Stimulated activated CD4-positive, alpha-beta T cell treated with anti-CD3 and anti-CD28 coated beads, Interleukin-2, amount 100 ng/mL, for 24 hours (primary cell): Measurements from ENCODE around the gene MYBPC2.
"Not testable (repeated sequence)": the region's sequence is repeated elsewhere in the genome, so short reads cannot be mapped to it uniquely, and the experiment has no call there.

Experiments
- DNase-seq, 2 donors: peaks; one replicate each; pipeline ENCODE4 v3.0.0-alpha.2; 2020

MYBPC2 gene

DNA sequence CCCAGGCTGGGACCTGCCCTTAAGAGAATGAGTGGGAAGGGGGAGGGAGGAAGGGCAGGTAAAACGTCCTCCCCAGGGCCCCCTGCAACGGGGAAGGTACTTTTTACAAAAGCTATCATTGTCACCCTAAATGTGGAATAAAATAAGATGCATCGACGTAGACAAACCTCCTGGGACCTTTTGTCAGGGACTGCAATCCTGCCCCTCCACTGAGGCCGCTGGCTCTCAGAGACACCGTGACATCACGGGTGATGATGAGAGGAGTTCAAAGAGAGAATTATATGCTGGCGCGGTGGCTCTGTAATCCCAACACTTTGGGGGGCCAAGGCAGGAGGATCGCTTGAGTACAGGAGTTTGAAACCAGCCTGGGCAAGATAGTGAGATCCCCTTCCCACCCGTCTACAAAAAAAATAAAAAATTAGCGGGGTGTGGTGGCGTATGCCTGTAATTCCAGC lies 1.8 kb upstream of the MYBPC2 start:
- no peak for DNase-seq

DNA sequence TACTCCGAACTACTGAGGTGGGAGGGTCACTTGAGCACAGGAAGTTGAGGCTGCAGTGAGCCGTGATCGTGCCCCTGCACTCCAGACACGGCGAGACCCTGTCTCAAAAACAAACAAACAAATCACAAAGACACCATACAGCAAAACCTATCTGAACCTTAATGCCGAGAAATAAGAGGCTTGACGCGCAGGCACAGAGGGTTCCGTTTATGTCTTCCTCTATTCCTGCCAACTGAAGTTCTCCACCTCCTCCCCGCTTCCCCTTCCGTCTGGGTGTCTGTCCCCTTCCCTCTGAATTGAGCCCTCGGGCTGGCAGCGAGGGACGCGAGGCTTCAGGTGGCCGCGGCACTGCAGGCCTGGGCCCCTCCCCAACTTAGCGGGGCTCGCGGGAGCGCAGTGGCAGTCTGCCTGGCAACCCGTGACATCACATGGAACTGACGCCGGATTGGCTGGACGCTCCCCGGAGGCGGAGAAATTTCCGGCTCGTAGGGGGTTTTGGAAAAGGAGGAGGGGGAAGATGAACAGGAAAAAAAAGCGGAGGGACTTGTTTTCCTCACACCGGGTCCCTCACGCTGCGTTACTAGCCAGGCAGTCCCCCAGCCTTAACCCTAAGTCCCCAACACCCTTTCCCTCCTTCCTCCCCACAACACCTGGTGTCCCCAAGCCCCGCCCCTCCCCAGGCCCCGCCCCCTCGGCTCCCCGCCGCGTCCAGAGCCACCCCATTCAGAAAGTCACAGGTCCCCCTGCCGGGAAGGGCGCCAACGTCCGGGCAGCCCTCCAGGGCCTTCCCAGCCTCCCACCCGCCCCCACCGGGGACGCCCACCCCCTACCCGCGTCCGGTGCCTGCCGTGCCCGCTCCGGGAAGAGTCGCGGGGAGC lies 1.1 kb upstream of the MYBPC2 start:
- peak; percentile 88 for DNase-seq

DNA sequence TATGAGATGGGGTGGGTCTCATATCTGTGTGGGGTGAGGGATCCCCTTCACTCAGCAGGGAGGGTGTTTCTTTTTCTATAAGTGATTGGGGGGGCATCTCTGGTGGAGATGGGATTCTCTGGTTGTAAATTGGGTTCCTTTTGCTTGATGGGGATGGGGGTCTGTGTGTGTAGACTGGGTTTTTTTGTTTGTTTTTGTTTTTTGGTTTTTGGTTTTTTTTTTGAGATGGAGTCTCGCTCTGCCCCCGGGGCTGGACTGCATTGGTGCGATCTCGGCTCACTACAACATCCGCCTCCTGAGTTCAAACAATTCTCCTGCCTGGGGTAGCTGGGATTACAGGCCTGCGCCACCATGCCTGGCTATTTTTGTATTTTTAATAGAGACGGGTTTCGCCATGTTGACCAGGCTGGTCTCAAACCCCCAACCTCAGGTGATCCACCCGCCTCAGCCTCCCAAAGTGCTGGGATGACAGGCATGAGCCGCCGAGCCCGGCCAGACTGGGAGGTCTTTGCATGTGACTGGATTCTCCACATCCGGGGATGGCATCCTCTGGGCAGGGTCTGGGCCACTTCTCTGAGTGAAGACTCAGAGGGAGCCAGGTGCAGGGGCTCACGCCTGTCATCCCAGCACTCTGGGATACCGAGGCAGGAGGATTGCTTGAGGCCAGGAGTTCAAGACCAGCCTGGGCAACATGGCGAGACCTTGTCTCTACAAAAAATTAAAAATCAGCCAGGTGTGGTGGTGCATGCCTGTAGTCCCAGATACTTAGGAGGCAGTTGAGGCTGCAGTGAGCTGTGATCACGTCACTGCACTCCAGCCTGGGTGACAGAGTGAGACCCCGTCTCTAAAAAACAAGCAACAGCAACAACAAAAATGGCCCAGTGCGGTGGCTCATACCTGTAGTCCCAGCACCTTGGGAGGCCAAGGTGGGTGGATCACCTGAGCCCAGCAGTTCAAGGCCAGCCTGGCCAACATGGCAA lies 799 bp downstream of the MYBPC2 start:
- DNase-seq = no peak

DNA sequence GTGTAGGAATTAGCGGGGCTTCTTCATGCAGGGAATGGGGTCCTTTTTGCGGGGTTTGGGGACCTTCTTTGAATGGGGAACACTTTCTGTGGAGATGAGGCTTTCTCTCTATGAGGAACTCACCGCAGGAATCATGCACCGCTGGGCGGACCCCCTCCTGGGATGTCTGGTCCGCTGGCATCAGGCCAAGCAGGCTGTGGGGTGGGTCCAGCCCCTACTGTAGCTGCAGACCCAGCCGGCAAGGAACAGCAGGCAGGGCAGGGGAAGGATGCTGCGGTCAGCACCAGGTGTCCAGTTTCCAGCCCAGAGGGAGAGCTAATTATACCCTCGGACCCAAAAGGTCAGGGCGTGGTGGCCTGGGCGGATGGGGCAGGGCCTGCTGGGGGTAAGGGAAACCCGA lies 1.8 kb downstream of the MYBPC2 start:
- DNase-seq = no peak

DNA sequence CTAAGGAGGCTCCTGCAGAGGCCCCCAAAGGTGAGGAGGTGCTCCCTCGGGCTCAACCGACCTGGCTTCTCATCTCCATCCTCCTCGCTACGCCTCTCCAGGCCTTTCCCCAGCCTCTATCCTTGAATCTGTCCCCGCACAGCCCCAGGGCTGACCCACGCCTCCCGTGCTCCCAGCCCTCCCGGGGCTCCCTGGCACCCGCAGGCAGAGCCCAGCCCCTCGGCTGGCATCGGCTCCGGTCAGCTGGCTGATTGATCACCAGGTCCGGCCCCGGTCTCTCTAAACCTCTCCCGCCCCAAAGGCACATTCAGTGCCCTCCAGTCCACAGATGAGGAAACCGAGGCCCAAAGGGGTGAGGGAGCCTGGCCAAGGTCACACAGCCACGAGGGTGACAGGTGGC lies 2.5 kb downstream of the MYBPC2 start:
- DNase-seq = no peak

DNA sequence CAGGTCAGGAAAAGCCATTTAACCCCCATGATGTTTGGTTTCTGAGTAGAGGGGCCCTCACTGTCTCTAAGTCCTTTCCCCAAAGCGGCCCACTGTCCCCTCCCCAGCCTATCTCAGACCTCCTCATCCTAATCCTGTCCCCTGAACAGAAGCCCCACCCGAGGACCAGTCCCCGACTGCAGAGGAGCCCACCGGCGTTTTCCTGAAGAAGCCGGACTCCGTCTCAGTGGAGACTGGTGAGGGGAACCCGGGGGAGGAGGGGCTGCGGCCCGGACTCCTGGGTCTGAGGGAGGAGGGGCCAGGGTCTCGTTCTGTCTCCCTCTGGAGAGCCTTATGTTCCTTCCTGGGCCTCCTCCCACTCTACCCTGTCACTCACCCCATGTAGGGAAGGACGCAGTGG lies 2.9 kb downstream of the MYBPC2 start:
- no peak for DNase-seq

DNA sequence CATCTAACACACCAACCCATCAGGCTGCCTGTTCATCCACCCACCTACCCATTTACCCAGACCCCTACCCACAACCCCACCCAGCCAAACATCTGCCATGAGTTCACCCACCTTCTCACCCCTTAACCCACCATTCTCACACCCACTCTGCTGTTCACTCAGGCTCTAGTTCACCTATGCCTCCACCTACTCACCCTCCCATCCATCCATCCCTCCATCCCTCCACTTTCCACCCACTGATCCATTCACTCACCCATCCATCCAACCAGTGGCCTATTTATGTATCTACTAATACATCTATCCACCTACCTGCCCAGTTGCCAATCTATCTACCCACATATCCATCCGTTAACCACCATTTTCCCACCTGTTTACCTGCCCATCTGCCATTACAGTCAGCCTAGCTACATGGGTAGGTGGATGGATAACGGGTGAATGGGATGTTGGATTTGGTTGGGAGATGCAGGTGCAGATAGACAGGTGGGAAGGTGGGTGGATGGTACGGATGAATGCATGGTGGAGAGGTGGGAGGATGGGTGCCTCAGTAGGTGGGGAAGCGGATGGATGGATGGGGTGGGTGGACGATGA lies 5.3 kb downstream of the MYBPC2 start:
- DNase-seq = no peak

DNA sequence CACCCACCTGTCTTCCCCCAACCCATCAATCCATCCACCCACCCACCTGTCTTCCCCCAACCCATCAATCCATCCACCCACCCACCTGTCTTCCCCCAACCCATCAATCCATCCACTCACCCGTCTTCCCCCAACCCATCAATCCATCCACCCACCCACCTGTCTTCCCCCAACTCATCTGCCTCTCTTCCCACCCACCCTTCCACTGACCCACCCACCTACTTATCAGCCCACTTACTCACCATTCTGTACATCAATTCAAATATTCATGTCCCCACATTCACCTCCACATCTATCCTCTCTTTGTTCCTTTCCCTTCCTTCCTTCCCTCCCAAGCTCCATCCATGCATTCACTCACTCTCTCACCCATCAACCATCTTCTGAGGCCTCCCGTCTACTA lies 6.4 kb downstream of the MYBPC2 start:
- not testable (repeated sequence) for DNase-seq

DNA sequence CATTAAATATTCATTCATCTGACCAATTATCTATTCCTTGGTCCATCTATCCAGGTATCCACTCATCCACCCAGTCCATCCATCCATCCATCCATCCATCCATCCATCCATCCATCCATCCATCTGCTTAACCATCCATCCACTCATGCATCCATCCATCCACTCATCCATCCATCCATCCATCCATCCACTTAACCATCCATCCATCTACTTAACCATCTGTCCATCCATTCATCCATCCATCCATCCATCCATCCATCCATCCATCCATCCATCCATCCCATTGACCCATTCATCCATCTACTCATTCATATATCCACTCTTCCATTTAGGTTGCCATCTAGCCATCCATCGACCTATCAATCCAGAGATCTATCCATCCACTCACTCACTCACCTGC lies 11.4 kb downstream of the MYBPC2 start:
- DNase-seq = no peak

DNA sequence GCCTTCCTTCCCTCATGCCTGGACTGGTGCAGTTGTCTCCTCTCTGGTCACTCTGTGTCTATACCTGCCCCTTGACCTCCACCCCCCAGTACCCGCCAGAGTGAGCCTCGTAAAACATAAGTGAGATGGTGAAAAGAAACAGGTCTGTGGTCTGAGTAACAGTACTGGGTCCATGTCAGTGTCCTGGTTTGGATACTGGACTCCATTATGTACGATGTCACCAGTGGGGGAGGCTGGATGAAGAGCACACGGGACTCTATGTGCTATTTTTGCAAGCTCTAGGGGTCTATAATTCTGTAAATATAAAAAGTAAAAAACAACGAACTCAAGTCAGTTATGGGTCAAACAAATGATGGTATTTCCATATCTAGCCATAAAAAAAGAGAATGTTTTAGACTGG lies 14.4 kb downstream of the MYBPC2 start:
- DNase-seq = no peak

DNA sequence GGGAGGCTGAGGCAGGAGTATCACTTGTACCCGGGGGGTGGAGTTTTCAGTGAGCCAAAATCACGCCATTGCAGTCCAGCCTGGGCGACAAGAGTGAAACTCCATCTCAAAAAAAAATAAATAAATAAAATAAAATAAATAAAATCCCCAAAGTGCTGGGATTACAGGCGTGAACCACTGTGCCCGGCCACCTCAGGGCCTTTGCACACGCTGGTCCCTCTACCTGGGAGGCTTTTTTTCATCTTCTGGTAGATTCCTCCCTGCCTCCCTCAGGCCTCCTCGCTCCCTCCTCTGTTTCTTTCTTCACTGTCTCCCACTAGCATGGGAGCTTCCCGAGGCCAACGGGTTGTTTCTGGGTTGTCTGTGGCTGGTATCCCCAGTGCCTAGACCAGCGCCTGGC lies 15.1 kb downstream of the MYBPC2 start:
- DNase-seq = no peak

DNA sequence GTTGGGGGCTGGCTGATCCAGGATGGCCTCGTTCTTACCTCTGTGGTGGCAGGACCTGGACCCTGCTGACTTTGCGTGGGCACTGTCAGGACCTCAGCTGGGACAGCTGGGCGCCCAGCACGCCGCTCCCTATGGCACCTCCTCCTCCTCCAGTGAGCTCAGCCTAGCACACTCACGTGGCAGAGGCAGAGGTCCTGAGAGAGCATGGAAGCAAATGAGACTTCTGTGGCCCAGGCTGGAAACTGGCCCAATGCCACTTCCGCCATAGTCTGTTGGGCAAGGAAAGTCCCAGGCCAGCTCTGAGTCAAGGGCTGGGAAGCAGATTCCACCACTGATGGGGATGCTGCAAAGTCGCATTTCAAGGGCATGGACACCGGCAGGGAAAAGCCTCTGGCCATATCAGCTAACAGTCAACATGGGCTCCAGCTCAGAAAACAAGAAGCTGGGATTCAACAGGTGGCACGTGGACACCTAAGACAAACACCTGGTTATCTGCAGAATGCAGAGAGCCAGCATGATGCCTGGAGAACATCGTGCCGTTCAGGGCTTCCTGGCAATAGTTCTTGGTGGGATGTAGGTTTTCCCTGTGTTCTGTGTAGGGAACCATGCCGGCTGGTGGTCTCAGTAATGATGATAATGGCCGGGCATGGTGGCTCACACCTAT lies 16.7 kb downstream of the MYBPC2 start:
- no peak for DNase-seq

DNA sequence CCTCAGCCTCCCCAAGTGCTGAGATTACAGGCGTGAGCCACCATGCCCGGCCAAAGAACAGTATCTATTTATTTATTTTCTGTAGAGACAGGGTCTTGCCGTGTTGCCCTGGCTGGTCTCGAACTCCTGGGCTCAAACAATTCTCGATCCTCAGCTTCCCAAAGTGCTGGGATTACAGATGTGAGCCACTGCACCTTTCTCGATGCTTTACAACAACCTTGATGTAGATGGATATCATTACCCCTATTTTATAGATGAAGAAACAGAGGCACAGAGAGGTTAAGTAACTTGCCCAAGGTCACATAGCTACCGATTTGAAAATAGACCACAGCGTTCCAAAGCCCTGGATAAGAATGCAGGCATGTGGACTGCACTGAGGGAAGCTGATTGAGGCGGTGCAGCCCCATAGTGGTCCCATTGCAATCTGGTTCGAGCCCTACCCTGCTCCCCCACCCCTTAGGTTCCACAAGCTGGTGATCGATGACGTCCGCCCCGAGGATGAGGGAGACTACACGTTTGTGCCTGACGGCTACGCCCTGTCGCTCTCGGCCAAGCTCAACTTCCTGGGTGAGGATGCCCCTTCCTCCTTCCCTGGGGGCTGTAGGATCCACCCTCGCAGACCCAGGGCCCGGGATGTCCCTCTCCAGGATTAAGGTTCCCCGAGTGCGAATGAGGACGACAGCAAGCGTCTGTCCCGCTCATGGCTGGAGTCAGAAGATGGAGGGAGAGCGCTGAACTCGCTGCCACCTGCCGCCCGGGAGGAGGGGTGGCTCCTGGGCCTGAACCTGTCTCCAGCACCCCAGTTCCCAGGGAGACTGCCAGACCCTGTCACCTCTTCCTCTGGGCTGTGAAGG lies 17.9 kb downstream of the MYBPC2 start:
- DNase-seq = no peak

DNA sequence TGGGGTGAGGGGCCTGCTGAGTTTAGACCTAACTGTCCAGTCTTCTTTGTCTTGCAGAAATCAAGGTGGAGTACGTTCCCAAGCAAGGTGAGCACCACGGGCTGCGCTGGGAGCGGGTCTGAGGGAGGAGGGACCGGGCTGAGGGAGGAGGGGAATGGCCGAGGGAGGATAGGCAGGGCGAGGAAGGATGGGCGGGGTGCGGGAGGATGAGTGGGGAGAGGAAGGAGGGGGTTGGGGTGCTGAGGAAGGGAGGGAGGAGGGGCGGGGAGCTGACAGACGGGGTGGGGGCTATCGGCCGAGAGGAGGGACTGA lies 18.5 kb downstream of the MYBPC2 start:
- no peak for DNase-seq

DNA sequence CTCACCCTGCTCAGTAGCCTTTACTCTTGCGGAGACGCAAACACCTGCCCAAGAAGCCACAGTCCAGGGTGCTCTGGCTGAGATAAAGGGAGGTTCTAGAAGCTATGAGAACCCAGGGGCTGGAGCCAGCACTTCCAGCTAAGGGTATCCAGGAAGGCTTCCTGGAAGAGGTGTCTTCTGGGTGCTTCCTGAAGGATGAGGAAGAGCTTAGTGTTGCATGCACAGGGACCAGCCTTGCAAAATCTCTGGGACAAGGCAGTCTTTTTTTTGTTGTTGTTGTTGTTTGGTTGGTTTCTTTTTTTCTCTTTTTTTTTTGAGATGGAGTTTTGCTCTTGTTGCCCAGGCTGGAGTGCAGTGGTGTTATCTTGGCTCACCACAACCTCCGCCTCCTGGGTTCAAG lies 20.6 kb downstream of the MYBPC2 start:
- DNase-seq = no peak

DNA sequence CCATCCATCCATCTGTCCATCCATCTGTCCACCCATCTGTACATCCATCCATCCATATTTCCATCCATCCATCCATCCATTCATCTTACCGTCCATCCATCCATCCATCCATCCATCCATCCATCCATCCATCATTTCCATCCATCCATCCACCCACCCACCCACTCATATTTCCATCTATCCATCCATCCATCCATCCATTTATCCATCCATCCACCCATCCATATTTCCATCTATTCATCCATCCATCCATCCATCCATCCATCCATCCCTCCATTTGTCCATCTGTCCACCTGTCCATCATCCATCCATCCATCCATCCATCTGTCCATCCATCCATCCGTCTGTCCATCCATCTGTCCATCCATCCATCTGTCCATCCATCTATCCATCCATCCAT lies 23.3 kb downstream of the MYBPC2 start:
- DNase-seq = no peak

DNA sequence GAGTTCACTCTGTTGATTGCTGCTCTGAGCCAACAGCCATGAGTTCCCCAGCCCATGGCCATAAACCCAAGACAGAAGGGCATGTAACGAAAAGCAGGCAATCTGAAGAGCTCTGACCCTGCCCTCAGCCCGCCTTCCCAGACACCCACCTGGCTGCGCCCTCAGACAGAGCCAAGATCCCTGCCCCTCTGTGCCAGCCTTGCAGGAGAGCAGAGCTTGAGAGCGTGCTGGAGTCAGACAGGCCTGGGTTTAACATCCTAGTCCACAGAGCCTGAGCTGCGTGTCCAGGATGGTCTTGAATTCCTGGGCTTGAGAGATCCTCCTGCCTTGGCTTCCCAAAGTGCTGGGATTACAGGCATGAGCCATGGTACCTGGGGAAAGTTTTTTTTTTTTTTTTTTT lies 24.6 kb downstream of the MYBPC2 start:
- DNase-seq = no peak

DNA sequence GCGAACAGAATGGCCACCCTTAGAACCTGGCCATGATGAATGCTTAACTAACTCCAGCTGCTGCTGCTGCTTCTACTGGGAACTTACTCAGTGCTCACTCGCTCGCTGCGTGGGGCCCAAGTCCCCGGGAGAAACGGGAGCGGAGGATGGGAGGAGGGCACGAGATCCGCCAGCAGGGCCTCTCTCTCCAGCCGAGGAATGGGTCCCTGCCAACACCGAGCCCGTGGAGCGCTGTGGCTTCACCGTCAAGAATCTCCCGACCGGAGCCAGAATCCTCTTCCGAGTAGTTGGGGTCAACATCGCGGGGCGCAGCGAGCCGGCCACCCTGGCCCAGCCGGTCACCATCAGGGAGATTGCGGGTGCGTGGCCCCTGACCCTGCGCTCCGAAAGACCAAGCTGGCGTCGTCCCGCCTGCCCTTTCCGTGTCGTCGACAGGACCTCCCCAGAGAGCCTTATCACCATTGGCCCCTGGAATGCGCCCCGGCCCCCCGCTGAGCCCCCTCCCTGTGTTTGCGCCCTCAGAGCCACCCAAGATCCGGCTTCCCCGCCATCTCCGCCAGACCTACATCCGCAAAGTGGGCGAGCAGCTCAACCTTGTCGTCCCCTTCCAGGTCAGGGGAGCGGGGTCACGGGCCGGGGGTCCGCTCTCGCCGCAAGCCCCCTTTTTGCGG lies 25.8 kb downstream of the MYBPC2 start:
- no peak for DNase-seq

DNA sequence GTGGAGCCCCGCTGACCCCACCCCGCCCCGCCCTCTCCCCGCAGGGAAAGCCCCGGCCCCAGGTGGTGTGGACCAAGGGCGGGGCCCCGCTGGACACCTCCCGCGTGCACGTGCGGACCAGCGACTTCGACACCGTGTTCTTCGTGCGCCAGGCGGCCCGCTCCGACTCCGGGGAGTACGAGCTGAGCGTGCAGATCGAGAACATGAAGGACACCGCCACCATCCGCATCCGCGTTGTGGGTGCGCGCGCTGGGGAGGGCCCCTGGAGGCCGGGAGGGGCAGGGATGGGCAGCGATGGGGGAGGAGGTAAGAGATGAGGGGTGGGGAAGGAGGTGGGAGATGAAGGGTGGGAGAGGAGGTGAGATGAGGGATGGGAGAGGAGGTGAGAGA lies 26.4 kb downstream of the MYBPC2 start:
- no peak for DNase-seq

DNA sequence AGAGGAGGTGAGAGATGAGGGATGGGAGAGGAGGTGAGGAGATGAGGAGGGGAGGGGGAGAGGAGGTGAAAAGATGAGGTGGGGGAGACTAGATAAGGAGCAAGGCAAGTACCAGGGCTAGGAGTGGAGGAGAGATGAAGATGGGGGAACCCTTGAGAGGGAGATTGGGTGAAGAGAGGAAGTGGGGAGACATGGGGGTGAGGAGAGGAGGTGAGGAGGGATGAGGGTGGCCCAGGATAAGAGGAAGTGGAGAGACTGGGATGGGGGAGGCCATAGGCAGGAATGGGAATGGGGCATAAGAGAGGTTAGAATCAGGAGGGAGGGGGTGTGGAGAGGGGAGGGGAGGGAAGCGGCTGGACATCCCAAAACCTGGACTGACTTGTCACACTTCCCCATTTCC lies 26.9 kb downstream of the MYBPC2 start:
- DNase-seq = no peak

DNA sequence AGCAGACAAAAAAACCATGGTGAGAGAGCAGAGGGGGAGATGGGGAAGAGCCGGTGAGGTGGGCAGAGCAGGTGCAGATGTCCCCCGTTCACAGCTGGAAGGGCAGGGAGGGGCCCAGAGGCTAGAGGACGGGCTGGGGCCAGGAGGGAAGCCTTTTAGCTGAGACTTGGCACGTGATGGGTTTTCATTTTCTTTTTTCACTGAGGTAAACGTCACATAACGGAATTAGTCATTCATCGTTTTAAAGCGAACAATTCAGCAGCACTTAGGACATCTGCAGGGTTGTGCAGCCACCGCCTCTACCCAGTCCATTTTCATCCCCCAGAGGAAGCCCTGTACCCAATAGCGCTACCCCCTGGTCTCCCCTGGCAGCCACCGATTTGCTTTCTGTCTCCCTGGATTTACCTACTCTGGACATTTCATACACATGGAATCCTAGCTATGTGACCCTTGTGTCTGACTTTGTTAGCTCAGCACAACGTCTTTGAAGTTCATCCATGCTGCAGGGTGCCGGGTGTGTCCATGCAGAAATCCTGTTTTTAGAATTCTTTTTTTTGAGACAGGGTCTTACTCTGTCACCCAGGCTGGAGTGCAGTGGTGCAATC lies 27.6 kb downstream of the MYBPC2 start:
- DNase-seq = no peak
